Ishikawa (cell line): ENCODE measurements around the gene ADCY1.

Experiments used
- CEBPB ChIP-seq: IDR thresholded peaks from 2 replicates; pipeline ENCODE4 v1.6.1; 2012
- CREB1 ChIP-seq: IDR thresholded peaks from 2 replicates; pipeline ENCODE4 v1.6.1; 2012; ENCODE audit warnings: low read depth
- EGR1 ChIP-seq: IDR thresholded peaks from 2 replicates; pipeline ENCODE4 v1.6.1; 2012
- EP300 ChIP-seq: IDR thresholded peaks from 2 replicates; pipeline ENCODE4 v1.6.1; 2012; ENCODE audit warnings: borderline replicate concordance
- FOXM1 ChIP-seq: IDR thresholded peaks from 2 replicates; pipeline ENCODE4 v1.6.1; 2012; ENCODE audit warnings: low read depth, borderline replicate concordance
- MAX ChIP-seq: IDR thresholded peaks from 2 replicates; pipeline ENCODE4 v1.6.1; 2012
- NFIC ChIP-seq: IDR thresholded peaks from 2 replicates; pipeline ENCODE4 v1.6.1; 2012
- RAD21 ChIP-seq: IDR thresholded peaks from 2 replicates; pipeline ENCODE4 v1.6.1; 2012; ENCODE audit warnings: low read depth
- REST ChIP-seq: IDR thresholded peaks from 2 replicates; pipeline ENCODE4 v1.6.1; 2012; ENCODE audit warnings: low read depth, mild to moderate bottlenecking
- TAF1 ChIP-seq: IDR thresholded peaks from 2 replicates; pipeline ENCODE4 v1.6.1; 2012; ENCODE audit warnings: low read depth, mild to moderate bottlenecking
- TCF12 ChIP-seq: IDR thresholded peaks from 2 replicates; pipeline ENCODE4 v1.6.1; 2012; ENCODE audit warnings: low read depth
- TEAD4 ChIP-seq: IDR thresholded peaks from 2 replicates; pipeline ENCODE4 v1.6.1; 2012
- USF1 ChIP-seq: IDR thresholded peaks from 2 replicates; pipeline ENCODE4 v1.6.1; 2012
- YY1 ChIP-seq: IDR thresholded peaks from 2 replicates; pipeline ENCODE4 v1.6.1; 2012; ENCODE audit warnings: low read depth
- ZBTB7A ChIP-seq: IDR thresholded peaks from 2 replicates; pipeline ENCODE4 v1.6.1; 2012; ENCODE audit warnings: low read depth

The ADCY1 gene

GRCh38 chr7:45645141-45645969, 71.2 kb downstream of the ADCY1 start:
- TF ChIP-seq ZBTB7A (no peak), TAF1 (no peak), EP300 (no peak), CREB1 (no peak), REST (no peak), TCF12 (no peak), FOXM1 (no peak), CEBPB (no peak), EGR1 (no peak), MAX (no peak), USF1 (no peak), YY1 (no peak), TEAD4 (no peak)

DNA sequence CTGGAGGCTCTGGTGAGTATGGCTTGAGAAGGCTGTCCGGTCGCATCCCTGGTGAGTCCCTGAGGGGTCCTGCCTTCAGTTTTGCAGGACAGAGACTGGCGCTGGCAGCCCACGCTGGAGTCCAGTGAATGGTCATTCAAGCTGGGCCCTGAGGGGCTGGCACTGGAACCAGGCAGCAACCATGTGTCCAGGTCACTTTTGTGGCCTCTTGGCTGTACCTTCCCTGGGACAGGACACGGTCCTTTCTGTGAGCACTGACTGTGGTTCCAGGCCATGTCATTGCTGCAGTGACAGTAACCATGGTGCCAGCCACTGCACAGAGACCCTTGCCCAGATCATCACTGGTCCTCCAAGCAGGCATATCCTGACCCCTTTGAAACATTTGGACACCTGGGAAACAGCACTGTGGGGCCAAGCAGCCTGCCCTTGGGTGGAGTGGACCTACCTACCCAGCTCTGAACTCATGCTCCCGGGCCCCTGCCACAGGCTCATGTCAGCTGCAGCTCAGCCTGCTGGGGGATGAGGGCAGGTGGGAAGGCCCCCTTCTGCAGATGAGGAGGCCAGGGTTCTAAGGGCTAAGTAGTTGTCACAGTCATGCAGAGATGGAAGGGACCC, 72.1 kb downstream of the ADCY1 start:
- TF ChIP-seq TCF12: no peak
- no peak for TF ChIP-seq REST
- no peak for TF ChIP-seq TEAD4
- TF ChIP-seq USF1: no peak
- TF ChIP-seq EGR1: no peak
- no peak for TF ChIP-seq CEBPB
- no peak for TF ChIP-seq MAX
- TF ChIP-seq TAF1: no peak
- no peak for TF ChIP-seq CREB1
- TF ChIP-seq ZBTB7A: no peak
- TF ChIP-seq NFIC: no peak
- no peak for TF ChIP-seq YY1

DNA sequence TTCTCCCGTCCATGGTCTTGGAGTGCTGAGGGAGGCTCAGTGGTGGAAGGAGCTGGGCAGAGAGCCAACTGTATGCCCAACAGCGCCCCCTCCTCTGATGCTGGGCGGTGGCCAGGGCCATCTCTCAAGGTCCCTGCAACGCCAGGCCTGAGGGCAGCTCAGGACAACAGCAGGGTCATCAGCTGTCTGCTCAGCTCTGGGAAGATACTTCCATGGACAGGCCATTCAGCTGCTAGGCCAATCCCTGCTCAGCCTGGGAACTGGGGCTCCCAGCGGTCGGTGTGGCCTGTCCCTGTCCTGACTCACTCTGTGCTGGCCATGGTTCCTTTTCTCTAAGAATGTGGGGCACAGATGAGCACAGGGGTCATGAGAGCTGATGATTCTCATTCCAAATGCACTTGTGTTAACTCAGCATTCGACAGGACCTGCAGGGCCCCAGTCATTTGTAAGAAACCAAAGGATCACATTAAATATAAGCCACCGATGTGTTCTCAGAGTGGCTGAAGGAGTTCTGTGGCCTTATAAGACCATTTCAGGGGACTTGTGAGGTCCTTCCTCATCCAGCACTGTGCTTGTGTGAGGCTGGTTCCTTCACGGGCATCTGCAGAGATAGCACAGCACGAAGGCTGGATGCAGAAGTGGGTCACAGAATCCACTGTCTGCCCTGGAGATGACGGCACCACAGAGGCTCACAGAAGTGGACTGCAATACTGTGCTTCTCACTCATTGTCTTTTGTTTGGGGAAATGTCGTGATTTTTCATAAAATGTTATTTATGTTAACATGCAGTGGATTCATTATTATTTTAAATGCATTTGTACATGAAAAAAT, 73.0 kb downstream of the ADCY1 start:
- no peak for TF ChIP-seq TCF12
- no peak for TF ChIP-seq CREB1
- no peak for TF ChIP-seq ZBTB7A
- no peak for TF ChIP-seq FOXM1
- TF ChIP-seq TAF1: no peak
- TF ChIP-seq MAX: no peak
- no peak for TF ChIP-seq EP300
- no peak for TF ChIP-seq RAD21
- no peak for TF ChIP-seq EGR1
- no peak for TF ChIP-seq TEAD4
- no peak for TF ChIP-seq NFIC
- TF ChIP-seq USF1: no peak
- TF ChIP-seq REST: no peak
- TF ChIP-seq YY1: no peak
- no peak for TF ChIP-seq CEBPB
